Coronary artery (tissue), 2 donors: Measurements from ENCODE around the gene GRAMD2B.

ENCODE experiments used
- DNase-seq: peaks from one replicate; pipeline ENCODE4 v3.0.0-alpha.2; 2017; ENCODE audit warnings: low spot score
- H3K27ac ChIP-seq, 2 donors: fragments of 200-600 bp; sonication (generic); one replicate each; pipeline ENCODE4 v1.5.1; 2016 to 2019
- H3K4me3 ChIP-seq: fragments of 200-600 bp; sonication (generic); 2 replicates; pipeline ENCODE4 v1.5.1; 2016; ENCODE audit warnings: mild to moderate bottlenecking, moderate library complexity
- TF ChIP-seq, protein P1 (sequence below): fragments of 200-600 bp; sonication (generic); IDR thresholded peaks from one replicate; pipeline ENCODE4 v1.5.1; 2019; ENCODE audit warnings: antibody characterized with exemption

GRAMD2B gene

DNA sequence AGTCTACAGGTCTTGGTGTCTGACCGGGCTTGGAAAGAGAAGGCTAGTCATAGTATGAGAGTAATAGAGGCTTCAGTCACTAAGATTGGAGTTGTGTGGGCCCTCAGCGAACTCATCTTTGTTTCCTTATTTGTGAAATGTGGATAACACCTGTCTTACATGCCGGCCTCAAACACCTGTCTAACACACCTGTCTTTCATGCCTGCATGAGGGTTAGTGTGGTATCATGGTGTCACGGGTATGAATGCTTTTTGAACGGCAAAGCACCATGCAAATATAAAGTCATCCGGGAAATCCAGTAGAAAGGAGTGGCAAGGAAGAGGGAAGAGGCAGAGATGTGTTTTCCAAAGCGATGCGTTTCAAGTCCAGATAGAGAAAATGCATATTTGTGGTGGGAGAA, 25.5 kb downstream of the GRAMD2B start:
- DNase-seq: no peak
- TF ChIP-seq, protein P1, sequence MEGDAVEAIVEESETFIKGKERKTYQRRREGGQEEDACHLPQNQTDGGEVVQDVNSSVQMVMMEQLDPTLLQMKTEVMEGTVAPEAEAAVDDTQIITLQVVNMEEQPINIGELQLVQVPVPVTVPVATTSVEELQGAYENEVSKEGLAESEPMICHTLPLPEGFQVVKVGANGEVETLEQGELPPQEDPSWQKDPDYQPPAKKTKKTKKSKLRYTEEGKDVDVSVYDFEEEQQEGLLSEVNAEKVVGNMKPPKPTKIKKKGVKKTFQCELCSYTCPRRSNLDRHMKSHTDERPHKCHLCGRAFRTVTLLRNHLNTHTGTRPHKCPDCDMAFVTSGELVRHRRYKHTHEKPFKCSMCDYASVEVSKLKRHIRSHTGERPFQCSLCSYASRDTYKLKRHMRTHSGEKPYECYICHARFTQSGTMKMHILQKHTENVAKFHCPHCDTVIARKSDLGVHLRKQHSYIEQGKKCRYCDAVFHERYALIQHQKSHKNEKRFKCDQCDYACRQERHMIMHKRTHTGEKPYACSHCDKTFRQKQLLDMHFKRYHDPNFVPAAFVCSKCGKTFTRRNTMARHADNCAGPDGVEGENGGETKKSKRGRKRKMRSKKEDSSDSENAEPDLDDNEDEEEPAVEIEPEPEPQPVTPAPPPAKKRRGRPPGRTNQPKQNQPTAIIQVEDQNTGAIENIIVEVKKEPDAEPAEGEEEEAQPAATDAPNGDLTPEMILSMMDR: no peak
- Histone ChIP-seq H3K27ac (no peak overlapping the region), H3K4me3 (no peak overlapping the region)

DNA sequence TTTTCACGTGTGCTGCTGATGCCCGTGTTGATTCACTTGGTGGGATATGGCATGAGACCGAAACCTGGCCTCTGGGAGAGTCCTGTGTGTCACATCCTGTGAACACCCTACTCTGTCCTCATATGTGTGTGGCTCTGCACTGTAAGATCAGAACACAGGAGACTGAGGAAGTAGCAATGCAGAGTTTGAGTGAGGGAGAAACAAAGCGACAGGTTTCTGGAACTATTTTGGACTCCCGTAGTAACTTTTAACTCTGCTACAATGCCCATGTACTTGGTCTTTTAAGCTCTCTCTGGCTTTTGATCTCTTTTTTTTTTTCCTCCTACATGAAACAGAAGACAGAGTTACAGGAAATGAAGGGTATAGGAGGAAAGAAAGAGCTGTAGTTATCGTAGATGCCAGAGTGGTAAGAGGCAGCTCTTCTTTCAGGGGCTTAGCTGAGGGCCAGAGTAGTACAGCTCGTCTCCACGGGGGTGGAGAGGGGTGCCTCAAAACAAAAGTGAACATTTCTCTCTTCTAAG, 26.6 kb downstream of the GRAMD2B start:
- TF ChIP-seq, protein P1: no peak
- no peak overlapping the region for H3K27ac ChIP-seq
- DNase-seq: no peak
- H3K4me3 ChIP-seq: no peak overlapping the region

DNA sequence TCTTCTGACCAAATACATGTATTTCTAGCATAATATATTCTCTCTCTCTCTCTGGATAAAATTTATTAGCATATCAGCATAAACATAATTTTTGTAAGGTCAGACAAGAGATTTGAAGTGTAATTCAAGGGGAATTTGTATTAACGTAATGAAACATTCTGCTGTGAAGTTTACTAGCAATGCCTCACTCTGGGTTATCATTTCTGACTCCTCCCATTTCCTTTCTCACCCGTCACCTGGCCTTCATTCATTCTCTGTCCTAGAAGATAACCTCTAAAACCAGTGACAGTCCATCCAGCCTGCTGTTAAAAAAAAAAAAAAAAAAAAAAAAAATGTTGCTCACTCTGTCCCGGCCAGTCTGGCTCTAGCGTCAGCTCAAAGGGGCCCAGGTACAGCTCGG, 27.1 kb downstream of the GRAMD2B start:
- DNase-seq: no peak
- TF ChIP-seq, protein P1: no peak
- Histone ChIP-seq H3K27ac (no peak overlapping the region), H3K4me3 (no peak overlapping the region)

DNA sequence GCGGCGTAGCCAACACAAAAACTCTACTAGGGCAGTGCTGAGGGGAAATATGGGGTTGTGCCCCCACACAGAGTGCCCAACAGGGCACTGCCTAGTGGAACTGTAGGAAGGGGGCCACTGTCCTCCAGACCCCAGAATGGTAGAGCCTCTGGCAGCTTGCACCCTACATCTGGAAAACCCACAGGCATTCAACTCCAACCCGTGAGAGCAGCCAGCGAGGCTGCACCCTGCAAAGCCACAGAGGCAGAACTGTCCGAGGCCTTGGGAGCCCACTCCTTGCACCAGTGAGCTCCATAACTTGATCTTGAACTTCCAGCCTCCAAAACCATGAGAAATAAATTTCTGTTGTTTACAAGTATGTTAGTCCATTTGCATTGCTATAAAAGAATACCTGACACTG, 27.7 kb downstream of the GRAMD2B start:
- Histone ChIP-seq H3K27ac (no peak overlapping the region), H3K4me3 (no peak overlapping the region)
- TF ChIP-seq, protein P1: no peak
- no peak for DNase-seq

DNA sequence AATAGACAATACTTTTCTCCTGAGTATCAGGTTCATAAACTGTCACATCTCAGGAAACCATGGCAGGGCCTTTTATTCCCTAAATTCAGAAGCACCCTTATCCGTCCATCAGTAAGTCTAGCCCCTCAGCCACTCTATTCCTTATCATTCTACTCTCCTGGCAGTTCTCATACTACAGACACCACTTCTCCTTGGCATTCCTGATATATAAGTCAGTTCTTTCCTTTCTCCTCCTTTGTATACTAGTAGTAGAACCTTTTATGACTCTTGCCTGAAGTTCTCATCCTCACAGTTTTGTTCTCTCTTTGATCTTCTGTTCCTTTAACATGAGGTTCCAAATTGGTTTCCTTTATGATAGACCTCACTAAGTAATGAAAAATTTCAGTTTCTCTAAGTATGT, 29.3 kb downstream of the GRAMD2B start:
- Histone ChIP-seq H3K27ac (no peak overlapping the region), H3K4me3 (no peak overlapping the region)
- no peak for DNase-seq
- TF ChIP-seq, protein P1: no peak

DNA sequence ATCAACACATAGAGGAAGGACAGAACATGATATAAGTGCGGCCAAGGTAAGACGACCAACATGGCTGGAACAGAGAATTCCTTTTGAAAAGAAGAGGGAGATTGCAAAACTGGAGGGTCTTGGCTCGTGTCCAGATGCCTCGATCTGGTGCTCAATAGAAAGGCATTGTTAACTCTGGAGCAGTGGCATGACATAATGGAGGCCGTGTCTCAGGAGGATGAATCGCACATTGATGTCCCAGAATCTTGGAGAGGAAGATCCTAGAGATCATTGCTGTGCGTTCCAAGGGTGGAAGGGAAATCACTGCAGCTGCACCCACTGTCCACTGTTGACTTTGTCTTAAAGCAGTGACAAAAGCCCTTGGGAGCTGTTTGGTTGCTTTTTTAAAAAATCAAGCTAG, 30.9 kb downstream of the GRAMD2B start:
- Histone ChIP-seq H3K27ac (no peak overlapping the region), H3K4me3 (no peak overlapping the region)
- no peak for DNase-seq
- TF ChIP-seq, protein P1: no peak

DNA sequence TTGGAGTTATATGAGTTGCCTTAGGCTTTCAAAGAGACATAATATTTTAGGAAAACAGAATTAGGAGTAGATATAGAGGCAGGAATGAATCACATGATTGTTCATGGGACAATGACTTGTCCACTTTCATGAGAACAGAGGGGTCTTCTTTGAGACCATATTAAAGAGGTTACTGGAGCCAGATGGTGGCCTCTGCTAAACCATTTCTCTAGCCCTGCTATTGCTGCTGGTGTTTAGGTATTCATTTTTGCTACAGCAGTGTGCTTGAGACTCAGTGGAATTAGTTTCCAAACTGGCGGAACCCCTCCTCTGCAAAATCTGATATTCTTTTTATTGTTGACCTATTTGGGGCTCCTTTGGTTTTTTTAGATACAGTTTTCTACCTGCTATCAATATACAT, 31.3 kb downstream of the GRAMD2B start:
- TF ChIP-seq, protein P1: no peak
- H3K4me3 ChIP-seq: no peak overlapping the region

More for the DNA sequence above, 31.3 kb downstream of the GRAMD2B start:
- H3K27ac ChIP-seq: no peak overlapping the region
- no peak for DNase-seq
